Mesothelial cell of epicardium (in vitro differentiated cells): Measurements from ENCODE around the gene KIAA1549. TPM values are rescaled to one million over a fixed set of nuclear protein-coding genes. Genes with fewer than 3 reads are reported as not detected.
"Not testable (repeated sequence)": the region's sequence is repeated elsewhere in the genome, so short reads cannot be mapped to it uniquely, and the experiment has no call there.

ENCODE experiments used
- DNase-seq, 2 experiments: peaks; one replicate each; pipeline ENCODE4 v3.0.0; 2021; ENCODE audit warnings: low spot score in 2 of 2; ENCODE audit not compliant: unreplicated experiment in 2 of 2
- H3K27ac Mint-ChIP-seq: 2 replicates; pipeline ENCODE4 v1.8.0; 2021; ENCODE audit warnings: mixed read lengths
- H3K27me3 Mint-ChIP-seq: 2 replicates; pipeline ENCODE4 v1.8.0; 2021; ENCODE audit warnings: low read depth, mixed read lengths
- H3K36me3 Mint-ChIP-seq: 2 replicates; pipeline ENCODE4 v1.8.0; 2021; ENCODE audit warnings: mixed read lengths
- H3K4me1 Mint-ChIP-seq: 2 replicates; pipeline ENCODE4 v1.8.0; 2021; ENCODE audit warnings: mixed read lengths
- H3K4me3 Mint-ChIP-seq: 2 replicates; pipeline ENCODE4 v1.8.0; 2021; ENCODE audit warnings: mild to moderate bottlenecking, moderate library complexity, mixed read lengths
- H3K9me3 Mint-ChIP-seq: 2 replicates; pipeline ENCODE4 v1.8.0; 2021; ENCODE audit warnings: mixed read lengths
- CTCF ChIP-seq: fragments of 200-600 bp; sonication (generic); IDR thresholded peaks from one replicate; pipeline ENCODE4 v1.5.0; 2021; ENCODE audit warnings: antibody characterized with exemption; ENCODE audit not compliant: unreplicated experiment
- total RNA-seq: library from RNA; stranded (reverse); gene quantifications from 3 replicates; pipeline ENCODE4 v1.2.1, GENCODE V29; 2021

KIAA1549 gene
- total RNA-seq, 1 donor from 2014 or later, result 34.8 TPM

- H3K4me1 Mint-ChIP-seq, result peaks cover 39% of the 10 kb centered on the region
- no peak for TF ChIP-seq CTCF
- no peaks in the 10 kb centered on the region for H3K9me3 Mint-ChIP-seq
- H3K4me3 Mint-ChIP-seq, result peak overlapping the region; percentile 95
- H3K27ac Mint-ChIP-seq, result peak overlapping the region; percentile 95
- H3K36me3 Mint-ChIP-seq, result no peaks in the 10 kb centered on the region
- no peaks in the 10 kb centered on the region for H3K27me3 Mint-ChIP-seq
- DNase-seq, result no peak
Observed at GRCh38 chr7:138979226-138979979, 1.8 kb downstream of the KIAA1549 start.

DNA sequence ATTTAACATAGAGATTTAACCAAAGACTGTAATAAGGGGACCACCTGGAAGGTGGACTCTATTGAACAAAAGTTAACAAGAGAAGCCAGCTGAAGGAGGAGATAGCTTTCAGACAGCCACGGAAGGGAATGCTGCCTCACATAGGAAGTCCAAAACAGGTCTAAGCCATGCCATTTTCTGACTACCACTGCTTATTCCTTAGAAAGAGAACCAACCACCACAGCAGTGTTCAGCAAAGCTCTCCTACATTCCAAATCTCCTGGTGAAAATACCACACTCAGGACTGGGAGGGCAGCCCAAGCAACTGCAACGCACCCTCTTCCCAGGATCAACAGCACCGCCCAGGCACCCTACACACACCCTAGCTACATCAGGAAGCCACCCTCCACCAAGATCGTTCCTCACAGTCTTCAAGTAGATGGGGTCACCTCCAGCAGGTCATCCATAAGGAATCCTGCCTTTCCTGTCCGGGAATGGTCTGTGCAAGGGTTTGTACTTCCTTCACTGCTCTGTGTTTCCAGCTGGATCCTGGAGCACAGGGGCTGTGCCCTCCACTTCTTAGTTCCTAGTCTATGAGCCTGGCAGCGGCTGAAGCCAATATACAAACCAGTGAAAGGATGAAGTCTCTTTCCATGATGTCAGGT is 2.5 kb downstream of the KIAA1549 start:
- no peak overlapping the region for H3K27ac Mint-ChIP-seq
- H3K9me3 Mint-ChIP-seq, result no peaks in the 10 kb centered on the region
- no peak for DNase-seq
- peaks cover 39% of the 10 kb centered on the region for H3K4me1 Mint-ChIP-seq
- H3K36me3 Mint-ChIP-seq, result no peaks in the 10 kb centered on the region
- TF ChIP-seq CTCF, result no peak
- H3K4me3 Mint-ChIP-seq, result peak overlapping the region; percentile 95
- H3K27me3 Mint-ChIP-seq, result no peaks in the 10 kb centered on the region

- DNase-seq, H3K27ac Mint-ChIP-seq, H3K9me3 Mint-ChIP-seq, H3K27me3 Mint-ChIP-seq, H3K4me3 Mint-ChIP-seq, H3K36me3 Mint-ChIP-seq: not testable (repeated sequence)
- H3K4me1 Mint-ChIP-seq, result peaks cover 34% of the 10 kb centered on the region
Observed at GRCh38 chr7:138976161-138976560, 5.0 kb downstream of the KIAA1549 start.

- DNase-seq, result no peak
- H3K27me3 Mint-ChIP-seq, result no peaks in the 10 kb centered on the region
- H3K27ac Mint-ChIP-seq, result no peak overlapping the region
- no peak for TF ChIP-seq CTCF
- peaks cover 4% of the 10 kb centered on the region for H3K36me3 Mint-ChIP-seq
- peaks cover 31% of the 10 kb centered on the region for H3K4me1 Mint-ChIP-seq
- no peak overlapping the region for H3K4me3 Mint-ChIP-seq
- H3K9me3 Mint-ChIP-seq, result no peaks in the 10 kb centered on the region
Observed at GRCh38 chr7:138975343-138976104, 5.7 kb downstream of the KIAA1549 start.

GRCh38 chr7:138974675-138975292 is 6.4 kb downstream of the KIAA1549 start:
- H3K9me3 Mint-ChIP-seq, result no peaks in the 10 kb centered on the region
- peaks cover 24% of the 10 kb centered on the region for H3K4me1 Mint-ChIP-seq
- DNase-seq, result no peak
- H3K27me3 Mint-ChIP-seq, result no peaks in the 10 kb centered on the region
- no peak for TF ChIP-seq CTCF
- H3K36me3 Mint-ChIP-seq, result peaks cover 4% of the 10 kb centered on the region
- no peak overlapping the region for H3K4me3 Mint-ChIP-seq
- H3K27ac Mint-ChIP-seq, result no peak overlapping the region

DNA sequence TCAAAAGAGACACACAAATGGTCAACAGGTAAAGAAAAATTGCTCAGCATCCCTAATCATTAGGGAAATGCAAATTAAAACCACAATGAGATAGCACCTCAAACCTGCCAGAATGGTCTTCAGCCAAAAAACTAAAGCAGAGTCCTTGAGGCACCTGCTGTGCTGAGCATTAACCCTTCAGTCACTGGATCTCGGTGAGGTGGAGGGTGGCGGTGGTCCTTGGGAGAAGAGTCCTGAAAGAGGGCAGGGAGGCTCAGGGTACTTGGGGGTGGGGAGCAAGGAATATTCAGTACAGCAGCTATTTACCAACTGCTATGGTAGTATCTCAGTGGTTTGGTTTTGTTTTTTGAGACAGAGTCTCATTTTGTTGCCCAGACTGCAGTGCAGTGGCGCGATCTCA is 7.1 kb downstream of the KIAA1549 start:
- TF ChIP-seq CTCF, result no peak
- no peaks in the 10 kb centered on the region for H3K27me3 Mint-ChIP-seq
- peaks cover 17% of the 10 kb centered on the region for H3K4me1 Mint-ChIP-seq
- H3K27ac Mint-ChIP-seq, result no peak overlapping the region
- peaks cover 2% of the 10 kb centered on the region for H3K9me3 Mint-ChIP-seq
- no peak overlapping the region for H3K4me3 Mint-ChIP-seq
- DNase-seq, result no peak
- H3K36me3 Mint-ChIP-seq, result peaks cover 4% of the 10 kb centered on the region
